GM19239 (cell line): ENCODE data around the gene SH3RF3.

Experiments used
- DNase-seq: peaks from one replicate; pipeline ENCODE4 v3.0.0; 2011; ENCODE audit warnings: low spot score; ENCODE audit not compliant: insufficient read length
- FAIRE-seq: peaks from 2 replicates; lab custom pipeline; 2011; peaks lifted over from hg19 to GRCh38; lab: Jason Lieb, UNC

Gene SH3RF3

DNA sequence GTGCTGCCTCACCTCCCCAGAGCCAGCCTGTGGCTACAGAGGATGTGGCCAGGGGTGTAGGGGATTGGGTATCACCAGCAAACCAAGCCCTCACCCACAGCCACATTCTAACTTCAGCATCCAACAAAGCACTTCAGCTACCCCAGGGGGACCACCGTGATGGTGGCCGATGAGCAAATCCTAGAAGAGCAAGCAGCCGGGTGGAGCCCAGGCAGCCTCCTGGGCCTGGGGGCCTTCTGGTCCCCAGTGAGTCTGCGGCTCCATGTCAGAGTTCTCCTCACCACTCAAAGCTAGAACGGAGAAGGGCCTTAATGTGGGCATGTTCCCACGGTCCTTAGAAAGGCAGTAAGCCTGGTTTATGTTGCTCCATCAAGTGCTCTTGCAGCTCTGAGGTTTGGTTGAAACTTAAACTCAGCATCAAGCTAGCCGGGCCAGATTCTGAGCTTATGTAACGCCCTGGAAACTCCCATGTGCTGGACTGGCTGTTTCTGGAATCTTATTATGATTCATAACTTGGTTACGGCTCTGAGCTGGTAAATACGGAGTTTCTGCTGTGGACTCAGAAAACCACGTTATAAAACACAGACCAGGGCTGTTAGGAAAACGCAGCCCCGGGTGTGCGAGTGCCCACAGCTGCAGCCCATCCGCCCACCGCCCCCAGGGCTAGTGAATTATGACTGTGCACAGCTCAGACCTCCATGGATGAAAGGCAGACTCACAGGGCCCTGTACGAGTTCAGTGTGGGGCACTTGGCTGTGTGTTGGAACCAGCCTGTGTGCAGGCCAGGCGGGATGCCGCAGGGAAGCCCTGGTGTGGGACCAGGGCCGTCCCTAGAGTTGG, 385.0 kb downstream of the SH3RF3 start:
- no peak for DNase-seq
- FAIRE-seq: peak; percentile 75

DNA sequence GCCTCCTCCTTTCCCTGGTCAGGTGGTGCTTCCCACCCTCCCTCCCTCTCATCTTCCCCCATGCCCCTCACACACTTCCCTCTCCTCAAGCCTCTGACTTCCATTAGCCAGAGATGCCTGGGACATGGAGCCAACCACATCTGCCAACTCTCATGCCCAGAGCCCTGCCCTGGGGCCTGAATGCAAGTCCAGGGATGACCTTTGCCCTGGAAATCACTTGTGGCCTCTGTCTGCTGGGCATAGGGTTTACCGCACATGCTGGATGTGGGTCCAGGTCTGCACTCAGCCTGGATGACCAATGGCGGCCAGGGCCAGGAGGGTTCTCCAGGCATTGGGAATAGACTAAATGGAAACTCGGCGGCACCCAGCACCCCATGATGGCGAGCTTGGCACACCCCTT, 385.9 kb downstream of the SH3RF3 start:
- FAIRE-seq (no peak), DNase-seq (no peak)

DNA sequence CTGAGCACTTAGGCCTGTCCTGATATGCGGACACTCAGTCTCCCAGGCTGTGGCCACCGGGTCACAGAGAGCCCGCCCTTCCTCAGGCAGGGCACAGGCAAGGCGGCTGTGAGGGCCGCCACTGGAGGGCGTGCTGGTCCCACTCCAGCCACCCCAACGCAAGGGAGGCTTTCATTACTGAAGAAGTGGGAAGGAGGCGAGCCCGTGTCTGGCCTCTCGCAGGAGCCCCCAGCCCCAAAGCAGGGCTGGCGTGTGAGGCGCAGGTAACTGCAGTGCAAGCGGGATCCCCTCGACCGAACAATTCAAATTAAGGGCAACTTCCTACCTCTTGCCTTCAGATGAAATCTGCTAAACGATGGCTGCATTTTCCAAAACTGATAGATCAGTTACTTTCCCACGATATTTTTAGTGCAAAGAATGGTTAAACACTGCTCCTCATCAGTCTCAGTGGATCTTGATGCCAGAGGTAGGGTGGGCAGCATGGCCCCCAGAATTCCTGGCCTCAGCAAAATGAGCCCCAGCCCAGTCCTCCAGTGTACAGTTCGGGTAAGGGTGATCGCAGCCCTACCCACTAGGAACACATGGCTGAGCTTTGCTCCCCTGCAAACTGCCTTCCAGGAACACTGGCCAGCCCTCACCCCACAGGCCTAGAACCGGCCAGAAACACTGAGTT, 387.6 kb downstream of the SH3RF3 start:
- no peak for FAIRE-seq
- DNase-seq: no peak

DNA sequence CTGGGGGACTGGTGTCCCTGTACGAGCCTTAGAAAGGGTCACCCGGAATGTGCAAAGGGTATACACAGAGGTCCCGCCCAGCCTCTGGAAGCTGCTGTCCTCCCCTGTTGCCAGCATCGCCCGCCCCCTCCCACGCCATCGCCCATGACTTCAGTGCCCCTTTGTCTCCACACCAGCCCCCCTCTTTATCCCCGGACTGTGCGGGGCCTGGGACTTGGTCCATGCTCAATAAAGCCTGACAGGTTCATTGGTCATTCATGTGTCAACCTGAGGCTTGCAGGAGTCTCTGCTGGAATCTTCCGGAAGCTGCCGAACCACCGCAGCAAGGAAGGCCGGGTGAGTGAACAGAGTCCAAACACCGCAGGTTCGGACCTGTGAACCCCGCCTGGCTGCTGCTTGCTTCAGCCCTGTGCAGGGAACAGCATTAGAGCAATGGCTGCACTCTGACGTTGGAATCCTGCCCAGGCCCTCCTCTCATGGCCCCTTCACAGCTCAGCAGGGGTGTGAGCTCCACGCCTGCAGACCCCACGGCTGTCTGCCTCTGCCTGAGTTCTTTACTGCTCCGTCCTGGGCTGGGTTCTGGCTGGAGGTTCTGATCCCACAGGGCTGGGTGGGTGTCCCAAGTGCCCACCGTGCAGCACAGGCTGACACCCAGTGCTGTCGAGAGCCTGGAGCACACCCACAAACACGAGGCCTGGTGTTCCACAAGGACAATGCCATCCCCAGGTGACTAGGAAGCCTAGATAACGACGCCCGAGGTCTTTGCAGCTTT, 388.3 kb downstream of the SH3RF3 start:
- FAIRE-seq: no peak

DNA sequence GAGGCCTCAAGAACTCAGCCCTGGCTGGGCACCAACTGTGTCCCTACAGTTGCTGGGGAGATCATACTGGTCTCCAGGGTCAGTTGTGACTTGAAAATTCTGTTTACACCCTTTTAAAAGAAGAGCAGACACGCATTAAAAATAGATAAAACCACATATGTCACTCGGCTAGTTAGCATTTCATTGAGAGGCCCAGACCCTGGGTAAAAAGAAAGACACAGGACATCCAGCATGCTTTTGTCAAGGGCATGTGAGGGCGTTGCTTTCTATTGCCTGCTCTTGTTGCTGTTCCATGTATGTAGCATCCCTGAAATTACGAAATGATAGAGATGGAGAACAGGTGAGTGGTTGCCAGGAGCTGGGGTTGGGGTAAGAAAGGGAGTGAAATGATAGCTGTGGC, 390.5 kb downstream of the SH3RF3 start:
- no peak for DNase-seq
- no peak for FAIRE-seq

More for the DNA sequence above, 388.3 kb downstream of the SH3RF3 start:
- no peak for DNase-seq

DNA sequence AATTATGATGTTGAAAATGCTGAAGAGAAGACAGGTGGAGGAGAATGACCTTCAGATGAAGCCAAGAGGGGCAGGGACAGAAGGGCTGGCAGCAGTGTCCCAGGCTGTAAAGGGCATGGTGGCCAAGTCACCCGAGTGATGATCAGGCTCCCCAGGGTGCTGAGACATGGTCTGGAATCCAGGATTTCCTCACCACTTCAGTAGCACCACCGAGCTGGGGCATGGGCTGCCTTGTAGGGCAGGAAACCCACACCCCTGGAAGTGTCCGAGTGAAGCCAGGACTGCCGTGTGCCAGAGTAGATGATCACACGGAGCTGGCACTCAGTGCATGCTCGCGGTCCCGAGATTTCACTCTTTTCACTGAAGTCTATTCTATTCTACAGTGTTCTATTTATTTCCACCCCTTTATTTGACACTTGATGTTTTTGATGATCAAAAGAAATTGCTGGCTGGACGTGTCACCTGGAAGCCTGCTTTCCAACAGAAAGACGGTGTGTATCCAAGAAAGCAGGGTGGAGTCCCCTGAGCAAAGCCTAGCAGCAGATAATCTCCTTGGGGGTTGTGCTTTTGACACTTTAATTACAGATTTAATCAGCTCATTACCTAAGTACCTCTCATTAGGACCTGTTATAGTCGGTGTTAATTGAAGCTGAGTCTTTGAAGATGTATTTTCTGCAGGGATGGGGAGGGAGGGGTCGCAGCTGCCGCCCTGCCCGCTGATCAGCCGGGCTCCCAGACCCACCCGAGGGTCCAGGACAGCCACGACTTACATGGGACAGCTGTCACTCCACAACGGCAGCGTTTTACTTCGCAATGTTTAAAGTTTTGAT, 392.4 kb downstream of the SH3RF3 start:
- DNase-seq: no peak
- no peak for FAIRE-seq

DNA sequence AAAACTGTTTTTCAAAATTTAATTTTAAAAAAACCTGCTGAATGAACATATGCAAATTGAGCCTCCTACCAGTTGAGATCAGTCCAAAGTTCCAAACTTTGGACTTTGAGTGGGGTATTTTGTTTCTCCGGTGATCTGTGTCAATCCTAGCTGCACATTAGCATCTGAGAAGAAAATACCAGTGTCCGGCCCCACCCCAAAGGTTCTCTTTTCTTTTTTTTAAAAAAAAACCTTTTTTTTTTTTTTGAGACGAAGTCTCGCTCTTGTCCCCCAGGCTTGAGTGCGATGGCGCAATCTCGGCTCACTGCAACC, 393.0 kb downstream of the SH3RF3 start:
- DNase-seq (no peak), FAIRE-seq (no peak)

DNA sequence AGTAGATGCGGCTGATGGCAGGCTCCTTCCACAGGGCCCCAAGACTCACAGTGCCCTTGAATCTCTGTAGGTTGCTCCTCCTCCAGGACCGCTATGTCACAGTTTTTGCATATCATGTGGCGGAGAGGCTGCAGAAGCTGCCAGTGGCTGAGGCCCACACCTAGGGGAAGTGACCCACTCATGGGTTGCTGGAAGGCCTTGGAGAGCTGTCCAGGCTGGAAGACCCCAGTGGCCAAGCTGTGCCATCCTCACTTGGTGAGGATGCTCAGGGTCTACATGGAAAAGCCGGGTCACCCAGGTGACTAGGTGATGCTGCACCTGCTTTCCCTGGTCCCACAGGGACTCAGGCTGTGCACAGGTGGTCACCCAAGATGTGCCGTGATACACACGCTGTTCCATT, 394.1 kb downstream of the SH3RF3 start:
- FAIRE-seq: no peak
- DNase-seq: no peak

DNA sequence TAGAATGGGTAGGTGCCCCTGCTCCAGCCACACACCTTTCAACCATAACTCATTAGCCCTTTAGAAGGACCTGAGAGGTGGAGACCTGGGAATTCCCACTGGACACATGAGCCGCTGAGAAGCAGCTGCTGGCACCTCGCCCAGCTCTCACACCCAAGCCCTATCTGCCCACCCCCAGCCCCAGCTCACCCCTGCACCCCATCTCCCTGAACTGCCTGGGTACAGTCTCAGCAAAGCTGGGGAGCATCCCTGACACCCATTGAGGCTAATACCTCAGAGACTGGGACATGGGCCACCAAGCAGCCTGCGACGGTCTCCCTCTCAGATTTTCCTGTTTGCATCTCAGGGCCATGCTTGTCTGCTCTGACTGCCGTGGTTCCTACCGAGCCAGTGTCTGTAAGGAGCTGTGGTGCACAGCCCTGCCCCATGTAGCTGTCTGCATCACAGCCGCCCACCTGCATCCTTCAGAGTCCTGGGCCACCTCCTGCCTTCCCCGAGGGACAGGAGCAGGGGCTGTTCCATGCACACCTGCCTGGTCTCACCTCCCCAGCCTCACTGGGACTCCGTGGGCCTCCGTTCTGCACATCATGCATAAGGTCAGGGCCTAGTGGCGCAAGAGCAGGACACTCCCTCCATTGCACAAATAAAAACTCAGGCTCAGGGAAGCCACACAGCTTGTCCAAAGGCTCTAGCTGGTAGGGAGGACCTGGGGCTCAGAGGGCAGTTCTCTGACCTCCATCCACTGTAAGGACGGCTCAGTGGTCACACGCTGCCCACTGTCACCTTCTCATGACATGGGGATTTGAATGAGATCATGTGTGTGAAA, 394.7 kb downstream of the SH3RF3 start:
- FAIRE-seq (no peak), DNase-seq (no peak)

DNA sequence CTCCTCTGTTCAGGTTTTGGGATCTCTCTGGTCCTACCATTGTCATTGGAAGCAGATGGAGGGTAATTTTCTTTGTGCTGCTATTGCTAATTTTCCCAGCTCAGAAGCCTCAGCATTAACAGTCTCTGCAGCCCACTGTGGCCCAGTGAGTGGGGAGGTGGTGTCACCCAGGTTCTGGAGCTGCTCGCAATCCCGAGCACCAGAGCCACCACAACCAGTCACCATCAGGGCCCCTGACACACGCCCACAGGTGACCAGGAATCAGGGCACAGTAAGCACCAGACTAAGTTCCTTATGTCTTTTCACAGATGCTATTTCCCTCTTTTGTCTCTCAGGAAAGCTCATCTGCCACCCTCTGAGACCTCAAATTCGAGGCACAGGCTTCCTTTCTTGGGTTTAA, 396.8 kb downstream of the SH3RF3 start:
- DNase-seq: no peak
- no peak for FAIRE-seq

DNA sequence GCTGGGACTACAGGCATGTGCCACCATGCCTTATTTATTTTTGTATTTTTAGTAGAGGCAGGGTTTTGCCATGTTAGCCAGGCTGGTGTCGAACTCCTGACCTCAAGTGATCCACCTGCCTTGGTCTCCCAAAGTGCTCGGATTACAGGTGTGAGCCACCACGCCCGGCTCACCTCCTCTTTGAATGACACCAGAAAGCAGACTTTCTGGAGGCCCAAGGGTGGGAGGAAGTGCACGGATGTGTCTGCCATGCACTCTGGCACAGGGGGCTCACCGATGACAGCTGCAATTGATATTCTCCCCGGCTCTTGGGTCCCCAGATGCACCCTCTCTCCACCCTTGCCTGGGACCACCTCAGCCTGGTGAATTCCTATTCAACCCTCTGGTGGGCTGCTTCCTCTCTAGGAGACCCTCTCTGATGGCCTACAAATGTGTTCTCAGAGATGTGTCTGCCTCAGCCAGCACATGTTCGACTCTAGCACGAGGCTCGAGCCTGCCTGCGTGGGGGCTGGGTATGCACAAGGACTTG, 397.5 kb downstream of the SH3RF3 start:
- DNase-seq (no peak), FAIRE-seq (no peak)

DNA sequence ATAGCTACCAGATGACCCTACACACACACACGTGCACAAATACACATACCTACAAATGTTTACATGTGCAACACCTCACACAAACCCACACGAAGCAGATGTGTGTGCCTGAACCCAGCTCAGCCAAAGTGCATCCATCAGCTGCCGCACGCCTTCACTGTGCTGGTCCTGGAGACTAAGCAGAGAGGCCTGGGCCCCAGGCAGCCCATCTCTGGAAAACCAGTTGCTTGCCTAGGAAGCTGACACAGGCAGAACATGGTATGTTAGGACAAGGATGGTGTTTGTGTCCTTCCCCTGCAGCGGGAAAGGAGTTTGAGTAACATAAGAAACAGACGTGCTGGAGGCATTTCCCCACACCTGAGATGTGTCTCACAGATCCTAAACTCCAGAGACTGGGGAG, 398.1 kb downstream of the SH3RF3 start:
- DNase-seq: no peak
- FAIRE-seq: no peak

DNA sequence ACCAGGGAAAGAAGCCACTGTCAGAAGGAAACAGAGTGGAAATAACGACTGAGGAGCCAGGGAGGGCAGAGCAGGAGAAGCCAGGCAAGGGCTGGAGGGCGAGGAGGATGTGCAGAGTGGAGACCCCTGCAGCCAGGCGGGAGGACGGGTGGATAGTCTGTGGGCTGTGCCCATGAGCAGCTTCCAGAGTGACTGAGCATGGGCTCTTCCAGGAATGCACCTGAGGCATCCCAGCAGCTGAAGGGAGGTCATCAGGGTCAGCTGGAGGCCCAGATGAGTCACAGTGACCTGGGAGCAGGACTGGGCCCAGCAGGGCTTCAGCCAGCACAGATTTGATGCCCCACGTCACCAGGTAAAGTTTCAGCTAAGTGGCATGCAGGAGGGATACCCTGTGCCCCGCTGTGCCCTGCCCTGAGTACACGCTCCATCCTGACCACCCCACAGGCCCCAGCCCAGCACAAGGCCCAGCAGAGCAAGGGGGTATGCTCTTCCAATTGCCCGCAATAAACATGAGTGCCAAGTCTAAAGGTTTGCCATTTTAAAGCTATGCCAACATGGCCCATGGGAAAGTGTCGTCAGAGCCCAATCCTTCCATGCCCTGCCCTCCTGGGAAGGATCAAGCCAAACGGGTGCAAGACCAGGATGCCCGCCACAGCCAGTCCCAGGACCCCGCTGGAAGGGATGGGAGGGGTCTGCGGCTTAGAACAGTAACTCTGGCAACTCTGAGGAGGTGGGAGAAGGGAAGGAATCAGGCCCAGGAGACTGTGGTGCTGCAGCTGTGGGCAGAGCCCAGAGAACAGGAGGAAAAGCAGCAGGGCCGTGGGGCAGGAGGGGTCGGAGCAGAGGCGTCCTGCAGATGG, 399.1 kb downstream of the SH3RF3 start:
- FAIRE-seq (no peak), DNase-seq (no peak)

DNA sequence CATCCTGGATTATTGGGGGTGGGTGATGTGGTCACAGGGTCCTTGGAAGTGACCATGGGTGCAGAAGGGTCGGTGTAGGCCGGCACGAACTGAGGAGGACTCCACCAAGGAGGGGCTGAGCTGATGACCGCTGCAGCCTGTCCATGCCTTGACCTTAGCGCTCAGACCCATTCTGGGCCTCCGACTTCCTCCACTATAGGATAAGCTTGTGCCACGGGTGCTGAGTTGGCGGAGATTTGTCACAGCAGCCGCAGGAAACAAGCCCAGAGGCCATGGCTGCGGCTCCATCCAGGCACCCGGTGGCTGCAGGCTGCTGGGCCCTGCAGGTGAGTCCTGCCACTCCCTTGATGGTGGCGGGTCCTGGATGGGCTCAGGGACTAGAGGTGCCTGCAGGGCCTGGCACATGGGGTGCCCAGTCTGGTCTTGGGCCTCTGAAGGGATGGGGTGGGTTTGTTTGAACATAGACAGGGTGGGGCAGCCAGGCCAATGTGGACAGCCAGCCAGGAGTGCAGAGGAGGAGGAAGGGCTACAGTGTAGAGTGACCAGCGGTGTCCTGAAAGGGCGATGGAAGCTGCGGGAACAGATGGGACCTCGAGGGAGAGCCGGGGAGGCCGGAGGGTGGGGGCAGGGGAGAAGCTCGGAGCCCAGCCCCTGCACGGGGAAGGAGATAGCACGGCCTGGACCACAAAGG, 400.0 kb downstream of the SH3RF3 start:
- FAIRE-seq (no peak), DNase-seq (no peak)

DNA sequence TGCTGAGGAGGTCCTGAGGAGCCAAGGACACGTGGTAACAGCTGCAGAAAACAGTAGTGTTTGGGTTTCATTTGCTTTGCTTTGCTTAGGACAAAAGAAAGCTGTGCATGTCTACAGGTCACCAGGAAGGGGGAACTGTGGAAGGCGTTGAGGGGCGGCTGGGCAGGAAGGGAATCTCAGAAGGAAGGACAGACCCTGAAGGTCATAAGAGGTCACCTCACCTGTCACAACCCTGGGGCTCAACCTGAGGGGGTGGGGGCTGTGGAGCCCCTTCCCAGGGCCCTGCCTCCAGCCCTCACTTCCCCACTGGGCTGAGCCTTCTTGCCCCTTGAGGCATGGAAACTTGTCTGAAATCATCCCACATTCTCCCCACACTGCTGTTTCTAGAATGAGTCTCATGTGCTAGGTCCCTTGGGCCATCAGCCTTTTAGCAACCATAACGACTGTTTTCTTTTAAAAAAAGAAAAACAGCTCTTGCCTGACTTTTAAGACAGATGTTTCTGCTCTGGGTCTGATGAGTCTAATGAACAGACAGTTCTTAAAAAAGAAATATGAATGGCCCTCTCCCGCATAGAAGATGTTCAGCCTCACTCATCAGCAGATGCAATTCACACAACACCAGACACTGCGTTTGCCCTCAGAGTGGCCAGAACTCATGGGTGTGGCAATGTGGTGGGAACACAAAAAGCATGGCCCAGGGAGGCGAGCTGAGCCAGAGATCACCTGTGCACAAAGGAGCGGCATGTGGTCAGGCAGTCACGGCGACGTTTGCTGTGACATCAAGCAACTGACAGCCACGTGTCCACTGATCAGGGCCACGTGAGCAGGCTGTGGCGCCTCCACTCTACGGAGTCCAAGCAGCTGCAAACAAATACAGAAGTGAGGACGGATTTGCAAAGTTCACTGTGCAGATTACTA, 400.8 kb downstream of the SH3RF3 start:
- DNase-seq (no peak), FAIRE-seq (no peak)

DNA sequence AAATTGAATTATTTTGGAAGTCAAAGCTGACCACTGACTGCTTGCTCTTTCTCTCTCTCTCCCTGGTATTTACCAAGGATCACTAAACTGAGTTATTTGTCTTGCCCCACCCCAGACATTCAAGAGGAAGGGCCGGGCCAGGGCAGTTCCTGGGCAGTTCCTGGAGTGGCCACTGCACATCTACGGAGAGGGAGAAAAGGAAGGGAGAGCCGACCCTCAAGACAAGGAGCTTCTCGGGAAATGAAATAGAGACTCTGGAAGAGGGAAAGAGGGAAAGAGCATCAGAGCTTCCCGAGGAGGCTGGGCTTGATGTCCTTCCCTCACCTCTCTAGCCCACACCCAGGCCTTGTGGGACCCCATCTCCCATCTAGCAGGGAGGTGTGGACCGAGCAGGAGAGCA, 401.7 kb downstream of the SH3RF3 start:
- FAIRE-seq (no peak), DNase-seq (no peak)

DNA sequence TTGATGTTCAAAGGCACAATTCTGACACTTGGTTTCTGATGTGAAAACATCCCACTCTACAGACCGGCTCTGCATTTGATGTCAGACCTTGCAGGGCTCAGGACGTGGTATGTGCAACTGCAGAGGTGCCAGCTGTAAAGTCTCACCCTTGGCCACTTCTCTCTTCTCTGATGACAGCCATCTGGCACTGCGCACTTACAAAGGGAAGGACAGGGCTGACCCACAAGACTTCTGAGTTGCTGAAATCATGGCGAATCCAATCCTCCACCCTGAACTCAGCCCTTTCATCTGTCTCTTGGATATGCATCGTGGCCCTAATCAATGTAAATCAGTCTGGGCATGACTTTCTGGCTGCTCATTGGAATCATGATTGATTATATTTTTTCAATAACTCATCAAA, 402.2 kb downstream of the SH3RF3 start:
- FAIRE-seq: no peak
- DNase-seq: no peak
